GM03348 (cell line): Measurements from ENCODE around the gene CT45A6.
"Not testable (repeated sequence)": the region's sequence is repeated elsewhere in the genome, so short reads cannot be mapped to it uniquely, and the experiment has no call there.

Experiments used
- DNase-seq: peaks from one replicate; pipeline ENCODE4 v3.0.0; 2012; ENCODE audit warnings: low spot score

Gene CT45A6

GRCh38 chrX:135802687-135803086 is at the start of gene CT45A6:
Gene CT45A6 (minus strand): TSS chrX:135802787. CDS start chrX:135798993, 3,794 bp downstream.
- not testable (repeated sequence) for DNase-seq

- not testable (repeated sequence) for DNase-seq
Measured at GRCh38 chrX:135837180-135837579, 34.6 kb upstream of the CT45A6 start, which contains the start of gene CT45A7. Gene CT45A7 (minus strand): TSS chrX:135837280. CDS start chrX:135833533, 3,747 bp downstream.

- not testable (repeated sequence) for DNase-seq
Measured at GRCh38 chrX:135819912-135820311, 17.3 kb upstream of the CT45A6 start, which contains the start of gene CT45A2. Gene CT45A2 (minus strand): TSS chrX:135820012. CDS start chrX:135816265, 3,747 bp downstream.

GRCh38 chrX:135785403-135785802 is 17.2 kb downstream of the CT45A6 start, which contains the start of gene CT45A5:
Gene CT45A5 (minus strand): TSS chrX:135785503. CDS start chrX:135781729, 3,774 bp downstream.
- not testable (repeated sequence) for DNase-seq

GRCh38 chrX:135768091-135768490 is 34.5 kb downstream of the CT45A6 start, which contains the start of gene CT45A3:
Gene CT45A3 (minus strand): TSS chrX:135768191. CDS start chrX:135764444, 3,747 bp downstream.
- not testable (repeated sequence) for DNase-seq

GRCh38 chrX:135744739-135745138 is 57.8 kb downstream of the CT45A6 start:
- DNase-seq = not testable (repeated sequence)
